Measurements from ENCODE around the gene SYNE1. TPM values are rescaled to one million over a fixed set of nuclear protein-coding genes. Genes with fewer than 3 reads are reported as not detected.

Gene SYNE1
- total and polyA plus RNA-seq, 10 of the 15 experiments (the other 5 are each of a cell fraction or from before 2014, with no cell fraction given) = 2.3 to 28.7 (median 14.1) TPM

DNA sequence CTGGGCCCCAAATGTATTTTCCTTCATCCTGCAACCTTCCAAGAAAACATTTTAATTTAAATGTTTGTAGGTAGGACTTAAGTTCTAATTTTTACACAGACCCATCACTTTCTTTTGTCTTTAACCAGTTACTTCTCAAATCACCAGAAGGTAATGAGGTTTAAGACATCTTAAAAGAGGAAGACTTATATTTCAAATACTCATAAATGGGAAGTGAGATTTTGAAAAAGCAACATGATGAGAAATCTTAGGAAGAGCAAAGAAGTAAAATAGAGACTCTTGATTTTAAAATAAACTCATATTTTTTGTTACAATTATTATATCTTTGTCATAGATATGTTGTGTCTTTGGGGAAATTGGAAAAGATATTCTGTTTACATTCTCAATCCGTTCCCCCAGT lies 82.3 kb downstream of the SYNE1 start (continued):
- TF ChIP-seq EP300 (IDR thresholded peaks at IDR 0.05; ENCODE audit: borderline replicate concordance in 1 of 2, control insufficient read depth in 1 of 2, low read depth in 2 of 2, low read length in 2 of 2) (no peak), ZNF384 (IDR thresholded peaks at IDR 0.05; ENCODE audit: borderline replicate concordance, low read depth, low read length) (no peak)

GRCh38 chr6:152552616-152553209 lies 84.4 kb downstream of the SYNE1 start:
- DNase-seq (ENCODE audit: low read depth, low spot score) (peak; percentile 11), ATAC-seq (peak; percentile 99), FAIRE-seq (peak; percentile 66)
- Histone ChIP-seq H3K4me1 (ENCODE audit: control insufficient read depth, insufficient read depth, low read length) (no peaks in the 10 kb centered on the region), H3K9ac (ENCODE audit: control insufficient read depth, insufficient read depth, low read length) (no peak overlapping the region), H4K20me1 (ENCODE audit: control insufficient read depth, insufficient read depth) (no peaks in the 10 kb centered on the region), H3K9me3 (replicated peaks; ENCODE audit: control insufficient read depth, insufficient read depth, low read length) (no peaks in the 10 kb centered on the region; the same call in 2 of the 3 replicates), H2AFZ (ENCODE audit: control insufficient read depth, low read depth, low read length) (no peak overlapping the region), H3K27me3 (replicated peaks in 1 of 2; ENCODE audit: control insufficient read depth in 2 of 2, insufficient read depth in 2 of 2, low read length in 1 of 2) (no peaks in the 10 kb centered on the region), H3K4me2 (ENCODE audit: control insufficient read depth, insufficient read depth) (no peak overlapping the region), H3K4me3 (no peak overlapping the region), H3K27ac (ENCODE audit: control insufficient read depth, insufficient read depth) (no peak overlapping the region), H3K36me3 (ENCODE audit: control insufficient read depth in 2 of 2, insufficient read depth in 2 of 2, low read length in 1 of 2) (no peaks in the 10 kb centered on the region), H3K79me2 (ENCODE audit: control insufficient read depth, insufficient read depth, low read length) (no peaks in the 10 kb centered on the region)
- TF ChIP-seq NR2F1 (conservative IDR thresholded peaks at IDR 0.05) (no peak), ZSCAN29 (IDR thresholded peaks at IDR 0.05) (no peak), EGR1 (IDR thresholded peaks at IDR 0.05; ENCODE audit: borderline replicate concordance in 1 of 2, low read depth in 2 of 2, low read length in 2 of 2) (no peak), SUZ12 (IDR thresholded peaks at IDR 0.05; ENCODE audit: unreplicated experiment) (no peak), ZNF687 (IDR thresholded peaks at IDR 0.05) (no peak), RUNX3 (IDR thresholded peaks at IDR 0.05; ENCODE audit: low read length) (peak; percentile 63), RAD21 (IDR thresholded peaks at IDR 0.05; ENCODE audit: insufficient read depth, low read depth, low read length) (peak; percentile 78), SMC3 (IDR thresholded peaks at IDR 0.05; ENCODE audit: borderline replicate concordance, low read length) (peak; percentile 72), PAX8 (IDR thresholded peaks at IDR 0.05) (no peak)
- TF ChIP-seq, protein P1, sequence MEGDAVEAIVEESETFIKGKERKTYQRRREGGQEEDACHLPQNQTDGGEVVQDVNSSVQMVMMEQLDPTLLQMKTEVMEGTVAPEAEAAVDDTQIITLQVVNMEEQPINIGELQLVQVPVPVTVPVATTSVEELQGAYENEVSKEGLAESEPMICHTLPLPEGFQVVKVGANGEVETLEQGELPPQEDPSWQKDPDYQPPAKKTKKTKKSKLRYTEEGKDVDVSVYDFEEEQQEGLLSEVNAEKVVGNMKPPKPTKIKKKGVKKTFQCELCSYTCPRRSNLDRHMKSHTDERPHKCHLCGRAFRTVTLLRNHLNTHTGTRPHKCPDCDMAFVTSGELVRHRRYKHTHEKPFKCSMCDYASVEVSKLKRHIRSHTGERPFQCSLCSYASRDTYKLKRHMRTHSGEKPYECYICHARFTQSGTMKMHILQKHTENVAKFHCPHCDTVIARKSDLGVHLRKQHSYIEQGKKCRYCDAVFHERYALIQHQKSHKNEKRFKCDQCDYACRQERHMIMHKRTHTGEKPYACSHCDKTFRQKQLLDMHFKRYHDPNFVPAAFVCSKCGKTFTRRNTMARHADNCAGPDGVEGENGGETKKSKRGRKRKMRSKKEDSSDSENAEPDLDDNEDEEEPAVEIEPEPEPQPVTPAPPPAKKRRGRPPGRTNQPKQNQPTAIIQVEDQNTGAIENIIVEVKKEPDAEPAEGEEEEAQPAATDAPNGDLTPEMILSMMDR (IDR thresholded peaks at IDR 0.05 in 2 of 3, conservative IDR thresholded peaks at IDR 0.05 in 1 of 3; ENCODE audit: control insufficient read depth in 2 of 3, extremely low read depth in 1 of 3, insufficient read depth in 1 of 3, low read depth in 3 of 3, low read length in 3 of 3) = peak; percentile 72 to 79 (median 72)
- ChIA-PET POLR2A (no interaction called here), RAD21 (ENCODE audit: unreplicated experiment) (interaction anchor here (1.8 kb wide), 1 partner anchor 90 kb away, joined by 5 read pairs; no protein-coding TSS in a partner anchor), CTCF (interaction anchor here (0.6 to 2.3 kb wide), 13 partner anchors 13 to 398 kb away, joined by 3 to 16 read pairs (median 3); no protein-coding TSS in a partner anchor), SMC1A (ENCODE audit: uncharacterized antibody, unreplicated experiment) (interaction anchor here (0.6 to 2.2 kb wide), 7 partner anchors 15 to 401 kb away, joined by 3 to 6 read pairs (median 4); no protein-coding TSS in a partner anchor)
- intact Hi-C loops (cut with micrococcal nuclease; ENCODE audit: unreplicated experiment) (loop anchor here (1.0 to 10.0 kb wide), 4 partner anchors 91 to 472 kb away; no protein-coding TSS in a partner anchor), in situ Hi-C loops (cut with MboI) (no loop called here)
- BruUV-seq (replicated peaks) = no TSS peak
- WGBS (ENCODE audit: insufficient coverage, insufficient replicate concordance, low lambda C conversion rate, missing lambda C conversion rate) = 11% methylated on average over 9 of the region's 9 CpGs
